Renal cortical epithelial cell (primary cell): ENCODE measurements around the gene ARID5B. TPM values are rescaled to one million over a fixed set of nuclear protein-coding genes. Genes with fewer than 3 reads are reported as not detected.

Source experiments
- DNase-seq: peaks from one replicate; pipeline ENCODE4 v3.0.0-alpha.2; 2011; ENCODE audit warnings: low read depth
- total RNA-seq: library from RNA; depleted of rRNA; stranded (reverse); fragments of >200 nt; gene quantifications from 2 replicates; pipeline ENCODE4 v1.2.3, GENCODE V29; 2014

Gene ARID5B
- total RNA-seq, 1 donor from 2014 or later: 53.9 TPM

DNA sequence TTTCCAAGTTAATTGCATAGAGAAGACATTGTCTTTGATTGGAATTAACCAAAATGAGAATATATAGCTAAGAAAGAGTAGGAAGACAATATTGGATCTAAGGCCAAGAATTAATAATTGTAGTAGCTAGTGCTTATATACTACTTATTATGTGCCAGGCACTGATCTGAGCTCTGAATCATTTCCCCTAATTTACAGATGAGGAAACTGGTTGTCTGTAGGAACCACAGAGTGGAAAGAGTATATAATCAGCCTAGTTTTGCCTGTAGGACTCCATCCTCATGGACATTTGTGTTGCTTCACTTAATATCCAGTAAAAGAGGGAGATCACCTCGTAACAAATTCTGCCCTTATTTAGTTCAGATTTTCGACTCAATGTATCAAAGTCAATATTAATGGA is 127.9 kb downstream of the ARID5B start:
- DNase-seq: no peak

DNA sequence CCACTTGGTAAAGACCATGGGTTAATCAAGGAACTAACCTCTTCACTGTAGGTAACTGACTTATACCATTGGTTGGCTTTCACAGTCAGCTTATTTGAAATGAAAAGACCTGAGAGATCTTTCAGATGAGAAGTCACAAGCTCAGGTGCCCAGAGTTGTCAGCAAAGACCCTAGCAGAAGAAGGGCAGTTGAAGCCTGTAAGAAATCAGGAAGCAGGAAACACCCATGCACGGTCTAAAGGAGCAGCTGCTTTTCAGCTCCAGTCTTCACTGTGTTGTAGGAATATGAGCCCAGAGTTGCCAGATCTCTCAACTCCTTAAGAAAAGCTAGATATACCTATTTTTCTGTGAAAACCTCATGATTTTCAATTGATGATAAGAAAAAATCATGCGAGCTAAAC is 130.0 kb downstream of the ARID5B start:
- DNase-seq: no peak

DNA sequence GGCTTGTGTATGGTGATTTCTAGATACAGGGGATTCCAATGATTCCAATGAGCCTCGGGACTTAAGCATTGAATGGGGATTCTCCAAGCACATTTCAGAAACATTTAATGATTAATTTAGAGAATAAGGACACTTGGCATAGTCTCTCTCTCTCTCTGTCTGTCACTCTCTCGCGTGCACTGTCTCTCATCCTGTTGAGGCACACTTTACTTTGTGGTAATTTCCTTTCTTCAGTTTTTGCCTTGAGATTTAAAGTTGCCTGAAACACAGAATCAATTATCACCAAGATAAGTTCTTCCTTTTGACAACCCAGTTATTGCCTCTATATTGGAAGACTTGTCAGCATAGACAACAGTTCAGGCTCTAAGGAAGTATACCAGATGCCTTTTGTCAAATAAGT is 131.6 kb downstream of the ARID5B start:
- no peak for DNase-seq

DNA sequence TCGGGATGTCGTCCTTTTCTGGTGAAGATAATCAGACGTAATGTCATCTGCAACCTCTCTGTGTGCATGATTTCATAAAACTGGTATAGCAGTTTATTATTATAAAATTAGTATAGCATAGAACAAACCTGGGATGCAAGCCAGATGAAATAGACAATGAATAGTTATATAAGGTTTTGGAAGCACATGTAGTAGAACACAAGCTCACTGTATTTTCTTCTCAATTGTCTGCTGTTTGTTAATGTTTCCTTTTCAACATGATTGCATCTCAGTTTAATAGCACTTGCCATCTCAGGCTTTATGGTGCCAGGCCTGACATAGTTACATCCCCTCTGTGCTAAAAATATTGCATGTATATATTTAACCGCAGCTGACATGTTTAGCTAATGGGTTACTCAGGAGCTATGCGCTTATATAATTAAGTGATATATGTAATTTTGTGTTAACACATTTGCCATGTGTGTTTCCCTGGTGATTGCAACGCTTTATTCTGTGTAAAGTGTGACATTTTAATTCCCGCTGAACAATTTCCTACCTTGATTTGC is 132.7 kb downstream of the ARID5B start:
- DNase-seq: no peak

DNA sequence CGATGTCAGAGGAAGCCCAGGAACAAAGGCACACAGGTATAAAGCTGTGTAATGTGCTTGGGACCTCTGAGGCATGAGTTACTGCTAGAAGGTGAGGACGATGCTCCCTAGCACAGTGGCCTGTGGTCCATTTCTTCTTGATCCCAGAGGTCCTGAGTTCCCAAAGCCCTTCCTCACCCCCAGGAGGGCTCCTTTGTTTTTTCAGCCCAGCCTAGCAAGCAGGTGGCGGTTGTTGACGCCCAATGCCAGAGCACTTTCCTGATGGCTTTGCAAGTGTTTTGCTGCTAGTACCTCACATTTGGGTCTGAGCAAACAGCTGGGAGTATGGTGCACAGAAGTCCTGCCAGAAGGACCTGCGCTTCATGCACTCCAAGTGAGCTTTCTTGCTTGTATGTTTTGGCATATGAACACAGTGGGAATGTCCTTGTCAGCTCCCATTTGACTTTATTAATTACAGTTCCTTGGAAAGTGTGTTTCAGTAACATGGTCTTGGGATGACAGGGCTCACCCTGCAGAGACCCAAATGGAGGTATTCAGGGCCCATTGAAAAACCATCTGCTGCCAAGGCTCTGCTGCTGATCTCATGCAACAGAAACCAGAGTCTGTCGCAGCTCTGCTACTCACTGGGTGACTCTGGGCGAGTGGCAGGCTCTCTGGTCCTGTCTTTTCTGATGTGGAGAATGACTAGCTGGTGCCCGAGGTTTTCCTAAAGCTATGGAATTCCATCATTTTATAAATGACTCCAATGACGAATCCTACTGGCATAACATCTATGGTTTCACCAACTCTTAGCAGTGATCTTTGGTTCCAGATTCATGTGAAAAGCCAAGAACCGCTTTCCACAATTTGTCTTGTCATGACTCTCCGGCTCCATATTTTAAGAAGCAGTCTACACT is 134.9 kb downstream of the ARID5B start:
- DNase-seq: no peak

DNA sequence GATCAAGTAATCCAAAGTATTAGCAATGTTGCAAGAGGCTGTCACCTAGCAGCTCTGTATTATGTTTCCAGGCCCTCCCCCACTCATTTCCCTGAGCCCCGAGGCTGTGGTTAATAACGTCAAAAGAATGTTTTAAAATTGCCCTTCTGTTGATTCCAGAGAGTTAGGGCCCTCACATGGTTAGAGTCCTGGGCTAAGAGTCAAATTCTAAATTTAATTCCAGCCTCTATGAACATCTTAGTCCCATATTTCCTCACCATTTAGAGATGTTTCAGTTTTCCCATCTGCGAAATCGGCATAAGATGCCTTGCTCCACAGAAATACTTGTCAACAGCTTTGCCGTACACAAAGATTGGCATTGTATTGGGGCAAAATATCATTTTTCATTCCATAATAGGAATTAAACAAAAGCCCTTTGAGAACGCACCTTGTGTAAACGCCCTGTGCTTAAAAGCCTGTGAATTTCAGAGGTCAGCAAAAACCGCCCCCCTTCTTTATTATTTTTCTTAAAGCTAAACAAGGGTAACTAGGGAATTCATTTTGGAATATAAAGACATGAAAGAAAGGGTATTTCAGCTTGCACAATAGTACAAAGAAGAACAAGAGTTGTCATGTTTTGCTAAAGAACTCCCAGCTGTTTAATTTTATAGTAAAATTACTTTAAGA is 135.8 kb downstream of the ARID5B start:
- peak; percentile 78 for DNase-seq

DNA sequence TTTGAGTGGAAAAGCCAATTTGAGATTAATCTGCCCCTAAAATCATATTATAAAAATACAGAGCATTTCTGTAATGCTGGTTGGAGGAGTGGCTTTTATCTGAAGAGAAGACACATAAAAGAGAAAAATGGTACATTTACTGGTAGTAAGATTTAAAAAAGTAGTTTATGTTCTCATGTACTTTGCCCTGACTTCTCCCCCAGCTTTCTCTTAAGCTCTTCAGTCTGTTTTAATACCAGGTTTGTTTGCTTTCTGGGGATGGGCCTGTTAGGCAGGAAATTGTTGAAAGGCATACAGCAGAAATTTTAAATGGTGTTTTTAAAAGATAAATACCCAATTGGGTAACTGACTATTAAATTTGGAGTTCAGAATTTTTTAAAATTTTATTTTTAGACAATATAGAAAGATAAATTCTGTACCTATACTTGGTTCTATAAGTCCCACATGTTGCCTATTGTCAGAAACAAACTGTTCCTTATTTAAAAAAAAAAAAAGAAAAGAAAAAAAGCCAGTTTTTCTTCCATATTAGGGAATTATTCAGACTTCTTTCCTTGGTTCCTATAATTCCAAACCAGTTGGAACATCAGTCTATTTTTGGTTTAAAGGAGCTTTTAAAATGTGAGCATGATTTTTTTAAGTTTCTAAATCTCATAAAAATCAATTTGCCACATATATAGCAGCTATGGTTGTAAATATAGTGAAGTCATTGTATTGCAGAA is 136.6 kb downstream of the ARID5B start:
- no peak for DNase-seq

DNA sequence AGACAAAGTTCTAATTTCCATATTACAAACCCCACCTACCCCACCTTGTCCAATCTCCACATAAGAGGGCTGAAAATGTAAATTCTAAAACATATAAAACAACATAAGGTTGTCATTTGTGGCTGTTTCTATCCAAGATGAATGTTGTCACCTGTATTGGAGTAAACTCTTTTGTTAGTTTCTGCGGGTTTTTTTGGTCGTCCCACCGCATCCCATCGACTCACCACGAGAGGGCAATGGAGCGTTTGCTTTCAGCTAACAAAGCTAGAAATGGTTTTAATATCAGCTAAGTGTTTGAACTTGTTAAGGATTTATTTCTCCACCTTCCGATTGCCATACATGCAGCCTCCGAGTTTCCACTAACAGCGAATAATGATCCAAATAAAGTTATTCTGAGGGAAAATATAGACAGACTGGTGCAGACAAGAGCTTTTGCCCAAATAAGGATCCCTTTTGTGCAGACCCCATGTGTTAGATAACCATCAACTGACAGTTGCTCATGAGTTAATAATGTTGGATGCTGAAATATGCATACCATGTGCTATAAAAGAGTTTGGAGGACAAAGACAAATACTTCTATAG is 137.2 kb downstream of the ARID5B start:
- DNase-seq: peak; percentile 75

DNA sequence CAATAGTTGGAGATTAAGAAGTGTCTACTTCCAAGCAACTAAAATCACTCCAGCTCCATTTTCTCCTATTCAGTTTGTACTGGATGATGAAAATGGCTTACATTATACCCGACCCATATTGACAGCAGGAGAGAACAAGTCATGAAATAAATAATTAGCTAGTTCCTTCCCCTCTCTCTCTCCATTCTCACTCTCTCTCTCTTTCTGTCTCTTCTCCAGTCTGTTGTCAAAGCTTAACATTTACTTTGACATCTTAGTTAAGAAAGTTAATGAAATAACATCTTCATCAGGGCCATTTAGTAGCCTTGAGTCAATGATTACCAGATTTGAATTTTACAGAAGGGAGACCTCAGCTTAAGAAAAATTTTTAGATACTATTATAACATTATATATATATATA is 138.5 kb downstream of the ARID5B start:
- DNase-seq: peak; percentile 67

DNA sequence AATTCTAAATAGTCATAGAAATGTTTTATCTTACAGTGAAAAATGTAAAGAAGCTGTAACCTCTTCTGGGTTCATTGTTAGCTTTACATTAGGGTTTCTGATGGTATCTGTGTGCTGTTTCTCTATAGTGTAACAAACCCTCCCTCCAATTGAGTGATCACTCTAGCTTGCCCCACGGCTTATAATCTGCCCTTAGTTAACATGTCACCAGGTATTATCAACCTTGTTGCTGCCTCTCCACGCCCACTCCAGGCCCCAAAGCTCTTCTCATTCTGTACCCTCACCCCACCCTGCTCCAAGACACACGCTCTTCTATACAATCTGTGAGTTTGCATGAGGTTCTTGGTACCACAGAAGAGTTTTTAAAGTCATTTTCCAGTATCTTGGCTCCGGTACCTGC is 139.4 kb downstream of the ARID5B start:
- DNase-seq: no peak

DNA sequence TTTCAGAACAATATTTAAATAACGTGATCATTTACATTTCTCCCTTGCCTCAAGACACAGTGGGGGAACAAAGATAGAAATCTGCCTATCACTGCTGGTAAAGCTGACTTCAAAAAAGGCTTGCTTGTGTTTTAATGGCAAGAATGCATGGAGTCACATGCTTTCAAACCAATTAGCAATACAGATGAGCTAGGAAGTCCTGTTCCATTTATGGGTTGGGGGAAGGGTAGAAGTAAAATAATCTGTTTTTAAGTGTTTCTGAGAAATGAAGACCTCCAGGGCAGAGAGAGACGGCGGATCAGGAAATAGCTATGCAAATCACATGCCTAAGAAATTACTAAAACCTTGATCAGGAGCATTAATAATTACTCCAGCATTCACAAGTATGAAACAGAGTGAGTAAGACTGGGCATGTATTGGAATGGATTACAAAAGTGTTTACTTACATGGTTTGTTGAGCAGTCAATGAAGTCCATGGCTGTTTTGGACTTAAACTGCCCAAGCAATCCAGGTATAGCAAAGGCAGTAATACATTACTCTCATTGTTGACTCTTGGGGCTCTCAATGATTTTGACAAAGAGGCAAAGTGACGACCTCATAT is 142.0 kb downstream of the ARID5B start:
- peak; percentile 100 for DNase-seq

DNA sequence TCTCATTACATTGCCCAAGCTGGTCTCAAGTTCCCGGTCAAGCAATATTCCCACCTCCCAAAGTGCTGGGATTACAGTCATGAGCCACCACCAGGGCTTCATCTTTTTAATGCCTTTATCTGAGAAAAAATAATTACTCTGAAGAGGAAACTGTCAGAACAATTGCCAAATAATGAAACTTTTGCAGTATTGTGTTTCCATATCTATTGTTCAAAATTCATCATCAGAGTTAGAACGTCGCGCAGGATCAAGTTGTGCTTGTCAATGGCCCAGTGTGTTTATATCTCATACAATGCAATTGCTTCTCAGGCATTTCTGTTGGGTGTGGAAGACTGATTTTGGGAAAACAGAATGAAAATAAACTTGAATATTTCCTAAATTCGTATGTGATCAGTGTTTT is 143.1 kb downstream of the ARID5B start:
- DNase-seq: no peak

DNA sequence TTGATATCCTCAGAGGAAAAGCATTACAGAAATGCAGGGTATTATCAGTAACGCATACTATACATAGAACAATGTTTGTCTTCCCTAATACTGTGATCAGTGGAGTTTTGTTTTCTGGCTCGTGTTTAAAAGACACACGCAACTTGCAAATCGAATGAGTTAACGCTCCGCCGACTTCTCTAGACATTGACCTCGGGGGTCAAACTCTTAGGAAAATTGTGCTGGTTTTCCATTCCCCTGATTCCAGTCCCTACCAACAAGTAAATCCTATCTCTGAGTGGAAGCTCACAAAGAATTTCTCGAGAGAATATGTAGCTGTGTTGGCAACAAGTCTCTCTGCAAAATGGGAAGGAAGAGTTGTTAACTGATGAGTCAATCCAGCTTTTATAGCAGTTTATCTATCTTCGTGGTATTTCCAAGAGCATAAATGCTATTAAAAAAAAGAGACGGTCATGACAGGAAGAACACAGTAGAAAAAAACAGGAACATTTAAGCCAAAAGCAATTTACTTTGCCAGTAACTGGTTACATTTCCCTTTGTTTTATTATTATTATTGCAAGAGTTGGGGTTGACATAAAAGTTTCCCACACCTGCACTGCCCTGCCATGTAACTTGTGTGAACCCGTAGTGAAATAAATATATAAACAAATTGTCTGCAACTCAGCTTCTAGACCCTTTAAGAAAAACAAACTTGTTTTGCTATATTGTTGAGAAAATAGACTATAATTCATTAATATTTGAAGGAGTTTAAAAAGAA is 144.4 kb downstream of the ARID5B start:
- peak; percentile 90 for DNase-seq

DNA sequence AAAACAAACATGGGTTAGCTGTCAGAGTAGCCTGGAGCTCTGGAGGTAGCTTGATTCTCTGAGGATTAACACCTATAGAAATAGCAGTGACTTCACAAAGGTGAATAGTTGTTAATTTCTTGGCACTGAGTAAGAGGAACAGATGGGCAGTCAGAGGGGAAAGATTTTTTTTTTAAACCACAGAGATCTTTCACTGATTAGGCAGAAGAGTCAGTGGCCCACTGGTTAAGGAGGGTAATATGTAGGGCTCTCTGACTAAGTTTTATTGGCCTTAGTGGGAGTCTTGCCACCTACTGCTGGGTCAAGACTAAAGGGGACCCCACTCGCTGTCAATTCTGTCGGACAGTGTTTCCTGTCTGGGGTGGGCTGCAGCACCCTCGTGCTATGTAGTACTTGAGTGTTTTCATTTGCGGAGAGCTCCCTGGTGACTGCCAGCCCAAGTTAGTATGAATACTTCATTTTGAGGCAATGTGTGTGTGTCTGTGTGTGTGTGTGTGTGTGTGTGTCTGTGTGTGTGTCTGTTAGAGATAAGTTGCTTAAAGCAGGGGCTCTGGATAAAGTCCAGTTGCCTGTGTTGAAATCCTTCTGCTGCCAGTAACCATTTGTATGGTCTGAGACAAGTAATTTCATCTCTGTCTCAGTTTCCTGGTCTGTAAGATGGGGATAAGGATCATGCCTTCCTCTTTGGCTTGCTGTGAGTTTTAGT is 145.2 kb downstream of the ARID5B start:
- DNase-seq: peak; percentile 83

DNA sequence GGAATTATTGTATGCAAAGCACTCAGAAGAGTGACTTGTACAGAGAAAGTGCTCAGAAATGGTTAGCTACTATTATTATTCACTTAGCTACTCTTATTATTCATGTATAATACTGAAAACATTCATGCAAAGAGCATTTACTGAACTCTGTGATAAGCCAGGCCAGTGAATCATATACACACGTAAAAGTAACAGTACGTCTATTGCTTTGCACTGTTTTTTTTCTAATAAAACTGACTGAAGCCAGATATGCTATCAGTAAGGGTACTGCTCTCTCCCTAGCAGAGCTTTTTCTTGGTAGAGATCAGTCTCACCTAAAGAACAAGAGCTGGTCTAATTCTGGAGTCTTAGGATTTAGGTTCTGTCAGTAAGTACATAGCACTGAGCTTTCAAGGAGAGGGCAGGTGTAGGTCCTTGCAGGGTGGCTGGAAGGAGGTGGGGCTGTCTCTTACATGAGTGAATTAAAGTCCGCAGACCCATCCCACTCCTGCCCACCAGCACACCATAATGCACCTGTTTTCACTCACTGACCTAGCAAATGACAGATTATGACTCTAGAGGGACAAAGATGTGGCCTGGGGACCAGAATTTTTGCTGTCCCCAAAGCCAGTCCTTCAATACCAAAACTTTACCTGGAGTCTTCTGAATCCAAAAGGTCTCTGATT is 145.9 kb downstream of the ARID5B start:
- no peak for DNase-seq

DNA sequence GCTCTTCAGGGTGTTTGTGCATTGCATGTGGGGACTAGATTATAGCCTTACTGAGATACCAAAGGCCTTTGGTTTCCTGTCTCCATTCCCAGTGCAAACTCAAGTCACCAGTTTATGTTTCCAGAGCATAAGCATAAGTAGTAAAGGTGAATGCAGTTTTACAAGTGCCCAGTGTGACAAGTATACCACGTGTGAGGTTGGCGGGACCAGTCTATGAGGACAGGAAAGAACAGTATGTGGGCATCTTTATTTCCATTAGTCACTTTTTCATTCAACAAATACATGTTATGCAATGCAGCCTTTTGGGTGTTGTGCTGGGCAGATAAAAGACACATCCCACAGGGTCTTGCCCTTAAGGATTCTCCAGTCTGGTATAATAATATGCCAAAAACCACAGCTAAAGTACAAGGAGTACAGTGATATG is 146.5 kb downstream of the ARID5B start:
- DNase-seq: peak; percentile 64

DNA sequence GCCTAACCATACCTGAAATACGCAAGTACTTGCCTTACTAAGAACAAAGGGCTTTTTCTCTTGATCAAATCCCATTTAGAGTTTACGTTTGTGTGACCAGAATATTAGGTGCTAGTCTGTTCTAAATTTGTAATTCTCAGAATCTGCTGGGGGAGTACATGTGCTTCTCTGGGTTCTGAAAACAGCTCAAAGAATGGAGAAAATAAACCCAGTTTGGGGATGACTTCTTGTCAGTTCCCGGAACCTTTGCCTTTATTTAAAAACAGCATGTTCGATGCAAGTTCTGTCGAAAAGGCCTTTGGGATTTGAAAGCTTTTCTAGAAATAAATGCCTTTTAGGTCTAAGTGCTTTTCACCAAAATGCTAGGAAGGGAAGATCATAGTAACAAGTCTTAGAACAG is 147.0 kb downstream of the ARID5B start:
- DNase-seq: no peak

DNA sequence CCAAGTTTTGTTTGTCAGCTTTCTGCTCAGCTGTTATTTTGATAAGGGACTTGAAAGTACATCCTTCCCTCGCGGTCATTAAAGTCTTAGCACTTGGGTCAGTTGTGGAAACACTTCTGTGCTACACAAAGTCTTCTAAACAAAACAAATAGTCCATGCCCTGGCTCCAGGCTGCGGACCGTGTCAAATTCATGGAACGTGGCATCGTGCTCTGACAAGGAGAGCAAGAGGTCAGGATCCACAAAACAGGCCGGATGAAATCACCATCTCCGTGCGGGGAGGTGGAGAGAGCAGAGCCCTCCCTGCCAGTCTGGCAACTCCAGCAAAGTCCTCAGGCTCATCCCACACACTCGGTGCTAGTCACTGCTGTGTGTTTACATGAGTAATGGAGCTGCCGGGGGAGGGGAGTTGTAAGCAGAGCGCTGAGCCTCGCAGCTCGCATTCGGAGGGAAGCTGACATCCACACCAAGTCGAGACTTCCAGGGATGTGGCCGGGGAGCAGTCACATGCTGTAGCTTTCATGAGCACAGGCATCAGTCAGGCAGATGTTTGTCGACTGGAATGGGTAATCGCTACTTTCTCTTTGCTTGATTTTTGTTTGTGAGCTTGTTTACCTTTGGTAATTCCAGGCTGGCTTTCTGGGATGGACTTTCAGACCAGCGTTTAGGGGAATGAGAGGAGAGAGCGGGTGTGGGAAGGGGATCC is 147.6 kb downstream of the ARID5B start:
- peak; percentile 97 for DNase-seq
